Measurements from ENCODE around the gene MAD1L1. TPM values are rescaled to one million over a fixed set of nuclear protein-coding genes. Genes with fewer than 3 reads are reported as not detected.

The MAD1L1 gene
- total and polyA plus RNA-seq, 2 donors (not counting 3 experiments of a cell fraction or from before 2014, with no cell fraction given) = 34.1 to 42.3 TPM

DNA sequence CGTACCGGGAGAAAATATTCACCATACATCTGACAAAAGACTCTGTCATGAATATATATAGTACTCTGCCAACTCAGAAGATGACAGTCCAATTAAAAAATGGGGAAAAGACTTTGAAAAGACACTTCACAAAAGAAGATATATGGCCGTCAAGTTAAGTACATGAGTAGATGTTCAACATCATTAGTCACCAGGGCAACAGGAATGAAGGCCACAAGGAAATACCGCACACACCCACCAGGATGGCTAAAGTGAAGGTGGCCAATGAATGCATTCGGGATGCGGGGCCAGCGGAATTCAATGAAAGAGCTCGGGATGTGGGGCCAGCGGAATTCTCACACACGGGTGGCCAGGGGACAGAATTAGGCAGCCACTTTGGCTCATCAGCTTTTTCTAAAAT is 42.2 kb downstream of the MAD1L1 start:
- POLR2A ChIA-PET = no interaction called here
- Histone ChIP-seq H3K9ac (replicated peaks; ENCODE audit: extremely low read depth, insufficient read depth, low read length) (no peak overlapping the region), H3K27me3 (ENCODE audit: control insufficient read depth in 2 of 2, insufficient read depth in 2 of 2, low read length in 2 of 2) (no peaks in the 10 kb centered on the region), H3K9me1 (replicated peaks; ENCODE audit: control insufficient read depth, extremely low read depth, insufficient read depth, low read length) (no peaks in the 10 kb centered on the region), H3K27ac (ENCODE audit: insufficient read depth, low read depth, low read length) (no peak overlapping the region), H3K4me1 (ENCODE audit: control insufficient read depth, extremely low read depth, insufficient read depth, low read length) (no peaks in the 10 kb centered on the region), H3K79me2 (ENCODE audit: control insufficient read depth, insufficient read depth, low read length) (no peaks in the 10 kb centered on the region), H3K9me3 (replicated peaks; ENCODE audit: control insufficient read depth, insufficient read depth, low read length) (no peaks in the 10 kb centered on the region), H3K36me3 (ENCODE audit: control insufficient read depth in 2 of 2, extremely low read depth in 1 of 2, insufficient read depth in 2 of 2, low read length in 2 of 2) (peaks cover 0 to 3% of the 10 kb centered on the region in 2 experiments), H4K20me1 (replicated peaks; ENCODE audit: control insufficient read depth, extremely low read depth, insufficient read depth, low read length) (no peaks in the 10 kb centered on the region), H3K4me2 (ENCODE audit: insufficient read depth, low read length) (no peak overlapping the region), H2AFZ (ENCODE audit: low read depth, low read length) (no peak overlapping the region), H3K4me3 (replicated peaks in 1 of 3; ENCODE audit: insufficient read depth in 1 of 3, low read depth in 1 of 3, low read length in 3 of 3) (no peak overlapping the region)
- BruUV-seq (replicated peaks) = no TSS peak
- FAIRE-seq (peak; percentile 42), DNase-seq (ENCODE audit: low read depth, low spot score) (no peak)
- TF ChIP-seq GATA2 (IDR thresholded peaks at IDR 0.05; ENCODE audit: insufficient read depth, insufficient read length, low read depth, low read length) (no peak), POLR2AphosphoS5 (IDR thresholded peaks at IDR 0.05; ENCODE audit: insufficient read depth, low read depth, low read length) (no peak), MYC (IDR thresholded peaks at IDR 0.05; ENCODE audit: low read depth, low read length) (no peak), FOS (IDR thresholded peaks at IDR 0.05; ENCODE audit: borderline replicate concordance, insufficient read depth, low read length) (no peak), EZH2 (IDR thresholded peaks at IDR 0.05; ENCODE audit: borderline replicate concordance, low read depth, low read length, severe bottlenecking) (no peak), JUN (IDR thresholded peaks at IDR 0.05; ENCODE audit: borderline replicate concordance, insufficient read depth, insufficient read length, low read depth) (no peak), POLR2A (IDR thresholded peaks at IDR 0.05; ENCODE audit: low read depth, low read length) (no peak)
- TF ChIP-seq, protein P1, sequence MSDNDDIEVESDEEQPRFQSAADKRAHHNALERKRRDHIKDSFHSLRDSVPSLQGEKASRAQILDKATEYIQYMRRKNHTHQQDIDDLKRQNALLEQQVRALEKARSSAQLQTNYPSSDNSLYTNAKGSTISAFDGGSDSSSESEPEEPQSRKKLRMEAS (IDR thresholded peaks at IDR 0.05; ENCODE audit: insufficient read depth, insufficient read length) = no peak
- TF ChIP-seq, protein P2, sequence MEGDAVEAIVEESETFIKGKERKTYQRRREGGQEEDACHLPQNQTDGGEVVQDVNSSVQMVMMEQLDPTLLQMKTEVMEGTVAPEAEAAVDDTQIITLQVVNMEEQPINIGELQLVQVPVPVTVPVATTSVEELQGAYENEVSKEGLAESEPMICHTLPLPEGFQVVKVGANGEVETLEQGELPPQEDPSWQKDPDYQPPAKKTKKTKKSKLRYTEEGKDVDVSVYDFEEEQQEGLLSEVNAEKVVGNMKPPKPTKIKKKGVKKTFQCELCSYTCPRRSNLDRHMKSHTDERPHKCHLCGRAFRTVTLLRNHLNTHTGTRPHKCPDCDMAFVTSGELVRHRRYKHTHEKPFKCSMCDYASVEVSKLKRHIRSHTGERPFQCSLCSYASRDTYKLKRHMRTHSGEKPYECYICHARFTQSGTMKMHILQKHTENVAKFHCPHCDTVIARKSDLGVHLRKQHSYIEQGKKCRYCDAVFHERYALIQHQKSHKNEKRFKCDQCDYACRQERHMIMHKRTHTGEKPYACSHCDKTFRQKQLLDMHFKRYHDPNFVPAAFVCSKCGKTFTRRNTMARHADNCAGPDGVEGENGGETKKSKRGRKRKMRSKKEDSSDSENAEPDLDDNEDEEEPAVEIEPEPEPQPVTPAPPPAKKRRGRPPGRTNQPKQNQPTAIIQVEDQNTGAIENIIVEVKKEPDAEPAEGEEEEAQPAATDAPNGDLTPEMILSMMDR (IDR thresholded peaks at IDR 0.05; ENCODE audit: extremely low read depth in 1 of 2, insufficient read depth in 1 of 2, low read depth in 1 of 2, low read length in 2 of 2) = no peak
- dilution Hi-C loops (cut with MboI; ENCODE audit: extremely low pct_ligation_motif_present, low sequenced_read_pairs) = no loop called here
- intact Hi-C loops (cut with micrococcal nuclease) = no loop called here
- CTCF ChIA-PET = interaction anchor here (0.6 to 1.3 kb wide), 2 partner anchors 10 to 13 kb away, joined by 3 read pairs; no protein-coding TSS in a partner anchor
